HCT116 (cell line): ENCODE data around the gene NACC2. TPM values are rescaled to one million over a fixed set of nuclear protein-coding genes. Genes with fewer than 3 reads are reported as not detected.

Source experiments
- ATAC-seq: fragments of 200-7000 bp; cut with Tn5 transposase; 2 replicates; pipeline ENCODE4 v1.9.1; 2020; ENCODE audit warnings: mild to moderate bottlenecking, moderate library complexity
- BruUV-seq: library from RNA; stranded (reverse); fragments of 400-500 nt; replicated peaks from 2 replicates; lab custom pipeline; 2021; lab: Mats Ljungman, UMichigan
- CTCF ChIA-PET: fragments of 300-600 bp; sonication (Branson Sonifier 250); formaldehyde crosslinking; loops from one replicate; lab custom pipeline; 2021; ENCODE audit warnings: antibody characterized with exemption; lab: Charles Lee
- POLR2A ChIA-PET: fragments of 300-600, 350-600 bp; sonication (Branson Sonifier 250); formaldehyde crosslinking; loops from one replicate; lab custom pipeline; 2021; ENCODE audit warnings: antibody characterized with exemption; lab: Charles Lee
- RAD21 ChIA-PET, 2 experiments: fragments of 300-600 bp; sonication (Branson Sonifier 250); formaldehyde crosslinking; loops; one replicate each; lab custom pipeline; 2023; ENCODE audit warnings: low total read pairs in 2 of 2; ENCODE audit not compliant: uncharacterized antibody in 2 of 2, unreplicated experiment in 2 of 2, low non-redundant PET in 1 of 2; lab: Charles Lee
- DNase-seq: peaks from one replicate; pipeline ENCODE4 v3.0.0-alpha.2; 2010; ENCODE audit warnings: low read depth, low spot score
- H2AFZ ChIP-seq: fragments of 200-600 bp; shearing (Covaris generic), sonication (generic); 2 replicates; pipeline ENCODE4 v1.6.1; 2017; ENCODE audit warnings: low read depth, mixed run types, mixed read lengths, antibody characterized with exemption, low read length; ENCODE audit not compliant: poor library complexity, severe bottlenecking
- H3K27ac ChIP-seq: 2 replicates; pipeline ENCODE4 v1.5.1; 2012; ENCODE audit warnings: low read depth, low read length
- H3K27me3 ChIP-seq: fragments of 200-600 bp; sonication (generic); 2 replicates; pipeline ENCODE4 v1.6.1; 2016; ENCODE audit warnings: mixed run types, low read length, mixed read lengths; ENCODE audit not compliant: insufficient read depth
- H3K36me3 ChIP-seq, 2 experiments: fragments of 200-500 bp in 1 of 2; fragments of 200-600 bp in 1 of 2; sonication (Bioruptor generic) in 1 of 2; sonication (generic) in 1 of 2; 2 replicates each; pipeline versions ENCODE4 v1.5.1 to v1.6.1; 2014 to 2016; ENCODE audit warnings: low read length in 2 of 2, inconsistent platforms in 1 of 2, mixed read lengths in 1 of 2, mixed run types in 1 of 2; ENCODE audit not compliant: insufficient read depth in 2 of 2, control insufficient read depth in 1 of 2
- H3K4me1 ChIP-seq, 2 experiments: fragments of 200-600 bp in 1 of 2; sonication (generic) in 1 of 2; 2 replicates each; pipeline versions ENCODE4 v1.5.1 to v1.6.1; 2012 to 2017; ENCODE audit warnings: low read length in 2 of 2, inconsistent platforms in 1 of 2, mild to moderate bottlenecking in 1 of 2, mixed read lengths in 1 of 2, mixed run types in 1 of 2, moderate library complexity in 1 of 2; ENCODE audit not compliant: insufficient read depth in 2 of 2, control insufficient read depth in 1 of 2
- H3K4me2 ChIP-seq: fragments of 200-600 bp; sonication (generic); 2 replicates; pipeline ENCODE4 v1.6.1; 2017; ENCODE audit warnings: mixed run types, low read length, mixed read lengths
- H3K4me3 ChIP-seq, 2 experiments: fragments of 200-600 bp in 1 of 2; sonication (generic) in 1 of 2; replicated peaks in 1 of 2; 2 replicates each; pipeline ENCODE4 v1.5.1; 2011 to 2016; ENCODE audit warnings: low read length in 2 of 2, control low read depth in 1 of 2, low read depth in 1 of 2, mild to moderate bottlenecking in 1 of 2, mixed read lengths in 1 of 2, mixed run types in 1 of 2
- H3K79me2 ChIP-seq: fragments of 200-600 bp; sonication (generic); 2 replicates; pipeline ENCODE4 v1.6.1; 2017; ENCODE audit warnings: mild to moderate bottlenecking, mixed run types, low read length, moderate library complexity, mixed read lengths; ENCODE audit not compliant: insufficient read depth
- H3K9ac ChIP-seq: fragments of 200-600 bp; sonication (generic); 2 replicates; pipeline ENCODE4 v1.6.1; 2016; ENCODE audit warnings: low read length, mixed read lengths
- H3K9me2 ChIP-seq: fragments of 200-600 bp; sonication (generic), shearing (Covaris generic); 2 replicates; pipeline ENCODE4 v1.6.1; 2017; ENCODE audit warnings: mixed run types, mild to moderate bottlenecking, moderate library complexity; ENCODE audit not compliant: insufficient read depth
- H3K9me3 ChIP-seq, 2 experiments: fragments of 200-500 bp in 1 of 2; fragments of 200-600 bp in 1 of 2; sonication (Bioruptor generic) in 1 of 2; sonication (generic) in 1 of 2; 2 replicates each; pipeline ENCODE4 v1.6.1; 2014 to 2017; ENCODE audit warnings: low read length in 2 of 2, mixed read lengths in 2 of 2, inconsistent platforms in 1 of 2, low read depth in 1 of 2, mild to moderate bottlenecking in 1 of 2, mixed run types in 1 of 2, moderate library complexity in 1 of 2; ENCODE audit not compliant: control insufficient read depth in 1 of 2, insufficient read depth in 1 of 2
- H4K20me1 ChIP-seq: fragments of 200-600 bp; sonication (generic), shearing (Covaris generic); 2 replicates; pipeline ENCODE4 v1.6.1; 2017; ENCODE audit warnings: mixed run types, mild to moderate bottlenecking, moderate library complexity; ENCODE audit not compliant: insufficient read depth
- CEBPB ChIP-seq: IDR thresholded peaks from 2 replicates; pipeline ENCODE4 v1.6.1; 2012; ENCODE audit warnings: low read depth
- EGR1 ChIP-seq: IDR thresholded peaks from 2 replicates; pipeline ENCODE4 v1.6.1; 2012; ENCODE audit warnings: low read depth
- ELF1 ChIP-seq: IDR thresholded peaks from 2 replicates; pipeline ENCODE4 v1.6.1; 2012; ENCODE audit warnings: low read depth, borderline replicate concordance
- FOSL1 ChIP-seq: IDR thresholded peaks from 2 replicates; pipeline ENCODE4 v1.6.1; 2012; ENCODE audit warnings: low read depth
- POLR2A ChIP-seq: IDR thresholded peaks from 2 replicates; pipeline ENCODE4 v1.7.0; 2011; ENCODE audit warnings: borderline replicate concordance; ENCODE audit not compliant: insufficient read depth, insufficient read length; ENCODE audit errors: extremely low read depth
- SIN3A ChIP-seq: IDR thresholded peaks from 2 replicates; pipeline ENCODE4 v1.6.1; 2012; ENCODE audit warnings: low read depth
- SP1 ChIP-seq: IDR thresholded peaks from 2 replicates; pipeline ENCODE4 v1.6.1; 2012; ENCODE audit warnings: low read depth
- TCF7L2 ChIP-seq: IDR thresholded peaks from 2 replicates; pipeline ENCODE4 v1.7.0; 2011; ENCODE audit warnings: borderline replicate concordance, inconsistent platforms; ENCODE audit not compliant: insufficient read depth, insufficient read length; ENCODE audit errors: extremely low read depth
- ZFX ChIP-seq: fragments of 450-650 bp; IDR thresholded peaks from 2 replicates; pipeline ENCODE4 v1.6.1; 2017
- ZNF274 ChIP-seq: fragments of 200-500 bp; sonication (Bioruptor generic); IDR thresholded peaks from 2 replicates; pipeline ENCODE4 v1.6.1; 2014; ENCODE audit warnings: mild to moderate bottlenecking, low read depth, low read length, inconsistent platforms
- intact Hi-C: fragments of 100-400 bp; cut with micrococcal nuclease; formaldehyde crosslinking; loops from 2 replicates; pipeline ENCODE4 v1.10.0; 2022
- total RNA-seq: library from RNA; stranded (reverse); gene quantifications from one replicate; pipeline ENCODE4 v1.2.1, GENCODE V29; 2021; ENCODE audit not compliant: unreplicated experiment
- TF ChIP-seq, protein P1 (sequence below): IDR thresholded peaks from 2 replicates; pipeline ENCODE4 v1.6.1; 2012
- TF ChIP-seq, protein P2 (sequence below): IDR thresholded peaks from 2 replicates; pipeline ENCODE4 v1.6.1; 2012
- TF ChIP-seq, protein P3 (sequence below): IDR thresholded peaks from 2 replicates; pipeline ENCODE4 v1.6.1; 2011; ENCODE audit warnings: mild to moderate bottlenecking, low read length, moderate library complexity; ENCODE audit not compliant: insufficient replicate concordance; ENCODE audit errors: extremely low read depth

NACC2 gene
- total RNA-seq, 1 experiment from 2014 or later: 27.8 TPM

DNA sequence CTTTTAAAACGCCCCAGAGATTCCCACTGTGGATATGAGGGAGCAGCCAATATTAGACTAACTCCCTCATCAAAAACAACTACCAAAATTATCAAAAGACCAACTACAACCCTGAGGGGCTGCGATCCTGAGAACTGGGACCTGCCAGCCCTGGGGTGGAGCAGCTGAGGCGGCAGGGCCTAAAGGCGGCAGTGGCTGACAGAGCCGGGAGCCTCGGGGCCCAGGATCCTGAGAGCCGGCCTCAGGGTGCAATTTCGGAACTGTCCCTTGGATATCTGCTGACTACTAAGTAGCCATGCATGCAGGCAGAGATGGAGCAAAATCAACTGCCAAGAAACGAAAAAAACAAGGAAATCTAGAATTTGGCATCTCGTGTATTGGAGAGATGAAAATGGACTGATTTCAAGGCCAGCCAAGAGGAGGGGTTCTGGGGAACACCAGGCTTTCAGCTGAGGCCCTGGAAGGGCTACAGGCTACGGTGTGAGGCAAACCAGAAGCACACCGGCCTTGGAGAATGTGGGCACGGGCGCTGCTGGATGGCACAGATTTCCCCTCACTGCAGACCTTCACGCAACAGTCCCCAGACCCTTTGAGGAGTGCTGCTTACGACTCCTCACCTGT lies 70.3 kb downstream of the NACC2 start (continued):
- TF ChIP-seq FOSL1: no peak

DNA sequence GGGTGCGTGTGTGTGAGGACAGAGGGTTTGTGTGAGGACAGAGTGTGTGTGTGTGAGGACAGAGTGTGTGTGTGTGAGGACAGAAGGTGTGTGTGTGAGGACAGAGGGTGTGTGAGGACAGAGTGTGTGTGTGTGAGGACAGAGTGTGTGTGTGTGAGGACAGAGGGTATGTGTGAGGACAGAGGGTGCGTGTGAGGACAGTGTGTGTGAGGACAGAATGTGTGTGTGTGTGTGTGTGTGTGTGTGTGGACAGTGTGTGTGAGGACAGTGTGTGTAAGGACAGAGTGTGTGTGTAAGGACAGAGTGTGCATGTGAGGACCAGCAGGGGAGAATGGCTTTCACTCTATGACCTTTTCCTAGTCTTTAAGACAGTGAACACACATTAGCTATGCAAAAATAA lies 70.8 kb downstream of the NACC2 start:
- peaks cover 50% of the 10 kb centered on the region for H3K79me2 ChIP-seq
- H2AFZ ChIP-seq: no peak overlapping the region
- H3K9ac ChIP-seq: no peak overlapping the region
- H3K4me1 ChIP-seq: no peaks in the 10 kb centered on the region
- H4K20me1 ChIP-seq: no peaks in the 10 kb centered on the region
- ChIA-PET POLR2A (no interaction called here), RAD21 (no interaction called here)
- no peaks in the 10 kb centered on the region for H3K27me3 ChIP-seq
- no peak for DNase-seq
- H3K4me2 ChIP-seq: no peak overlapping the region
- H3K36me3 ChIP-seq: peaks cover 0 to 10% of the 10 kb centered on the region in 2 experiments; a peak in 2 of 4 replicates
- H3K4me3 ChIP-seq: no peak overlapping the region
- intact Hi-C loops: no loop called here
- H3K9me2 ChIP-seq: no peaks in the 10 kb centered on the region
- H3K27ac ChIP-seq: no peak overlapping the region
- TF ChIP-seq SP1 (no peak), FOSL1 (no peak), SIN3A (no peak), TCF7L2 (no peak), EGR1 (no peak), ELF1 (no peak), ZNF274 (no peak), CEBPB (no peak), POLR2A (no peak), ZFX (no peak)
- TF ChIP-seq, protein P1, sequence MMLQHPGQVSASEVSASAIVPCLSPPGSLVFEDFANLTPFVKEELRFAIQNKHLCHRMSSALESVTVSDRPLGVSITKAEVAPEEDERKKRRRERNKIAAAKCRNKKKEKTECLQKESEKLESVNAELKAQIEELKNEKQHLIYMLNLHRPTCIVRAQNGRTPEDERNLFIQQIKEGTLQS: no peak
- TF ChIP-seq, protein P2, sequence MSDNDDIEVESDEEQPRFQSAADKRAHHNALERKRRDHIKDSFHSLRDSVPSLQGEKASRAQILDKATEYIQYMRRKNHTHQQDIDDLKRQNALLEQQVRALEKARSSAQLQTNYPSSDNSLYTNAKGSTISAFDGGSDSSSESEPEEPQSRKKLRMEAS: no peak
- TF ChIP-seq, protein P3, sequence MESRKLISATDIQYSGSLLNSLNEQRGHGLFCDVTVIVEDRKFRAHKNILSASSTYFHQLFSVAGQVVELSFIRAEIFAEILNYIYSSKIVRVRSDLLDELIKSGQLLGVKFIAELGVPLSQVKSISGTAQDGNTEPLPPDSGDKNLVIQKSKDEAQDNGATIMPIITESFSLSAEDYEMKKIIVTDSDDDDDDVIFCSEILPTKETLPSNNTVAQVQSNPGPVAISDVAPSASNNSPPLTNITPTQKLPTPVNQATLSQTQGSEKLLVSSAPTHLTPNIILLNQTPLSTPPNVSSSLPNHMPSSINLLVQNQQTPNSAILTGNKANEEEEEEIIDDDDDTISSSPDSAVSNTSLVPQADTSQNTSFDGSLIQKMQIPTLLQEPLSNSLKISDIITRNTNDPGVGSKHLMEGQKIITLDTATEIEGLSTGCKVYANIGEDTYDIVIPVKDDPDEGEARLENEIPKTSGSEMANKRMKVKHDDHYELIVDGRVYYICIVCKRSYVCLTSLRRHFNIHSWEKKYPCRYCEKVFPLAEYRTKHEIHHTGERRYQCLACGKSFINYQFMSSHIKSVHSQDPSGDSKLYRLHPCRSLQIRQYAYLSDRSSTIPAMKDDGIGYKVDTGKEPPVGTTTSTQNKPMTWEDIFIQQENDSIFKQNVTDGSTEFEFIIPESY: no peak
- TF ChIP-seq, all 23 proteins: peak for 0
- peaks cover 0 to 4% of the 10 kb centered on the region in 2 experiments; a peak in 2 of 4 replicates for H3K9me3 ChIP-seq
- ATAC-seq: no peak
- no TSS peak for BruUV-seq
- CTCF ChIA-PET: no interaction called here
